GM21423 (cell line): ENCODE data around the gene NTNG1.
"Not testable (repeated sequence)": the region's sequence is repeated elsewhere in the genome, so short reads cannot be mapped to it uniquely, and the experiment has no call there.

Experiments used
- ATAC-seq: cut with Tn5 transposase; IDR thresholded peaks from one replicate; pipeline ENCODE4 v1.9.1; 2021; ENCODE audit warnings: mild to moderate bottlenecking, moderate library complexity; ENCODE audit not compliant: unreplicated experiment

Gene NTNG1

DNA sequence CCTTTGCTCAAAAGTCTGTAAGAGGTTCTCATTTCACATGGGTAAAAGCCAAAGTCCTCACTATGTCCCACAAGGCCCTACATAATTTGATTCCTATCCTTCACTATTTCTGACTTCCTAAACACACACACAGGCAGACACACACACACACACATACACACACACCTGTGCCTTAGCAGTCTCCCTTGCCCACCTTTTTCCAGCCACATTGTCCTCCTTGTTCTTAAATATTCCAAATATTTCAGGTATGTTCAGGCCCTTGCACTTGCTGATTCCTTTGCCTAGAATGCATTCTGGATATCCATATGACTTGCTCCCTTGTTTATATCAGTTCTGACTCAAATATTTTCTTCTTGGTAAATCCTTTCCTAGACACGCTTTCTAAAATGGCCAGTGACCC, 54.6 kb downstream of the NTNG1 start:
- ATAC-seq, result no peak

- peak; percentile 96 for ATAC-seq
Observed at GRCh38 chr1:107196973-107197562, 56.2 kb downstream of the NTNG1 start.

DNA sequence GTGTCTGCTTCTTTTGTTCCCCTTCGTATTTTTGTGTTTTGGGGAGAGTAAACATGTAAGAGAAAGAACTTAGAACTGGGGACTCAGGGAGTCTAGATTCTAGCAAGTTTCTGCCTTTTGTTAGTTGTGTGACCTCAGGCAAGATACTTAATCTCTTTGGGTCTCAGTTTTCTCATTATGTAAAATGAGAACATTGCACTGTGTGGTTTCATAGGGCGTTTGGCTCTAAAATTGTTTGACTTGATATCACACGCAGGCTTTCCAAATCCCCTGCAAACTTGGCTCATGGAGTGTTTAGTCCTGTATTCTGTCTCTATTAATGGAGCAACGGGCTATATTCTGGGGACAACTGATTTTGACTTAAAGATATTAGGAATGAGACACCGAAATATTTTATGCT, 57.7 kb downstream of the NTNG1 start:
- no peak for ATAC-seq

- ATAC-seq, result no peak
Observed at GRCh38 chr1:107200631-107201030, 59.8 kb downstream of the NTNG1 start.

DNA sequence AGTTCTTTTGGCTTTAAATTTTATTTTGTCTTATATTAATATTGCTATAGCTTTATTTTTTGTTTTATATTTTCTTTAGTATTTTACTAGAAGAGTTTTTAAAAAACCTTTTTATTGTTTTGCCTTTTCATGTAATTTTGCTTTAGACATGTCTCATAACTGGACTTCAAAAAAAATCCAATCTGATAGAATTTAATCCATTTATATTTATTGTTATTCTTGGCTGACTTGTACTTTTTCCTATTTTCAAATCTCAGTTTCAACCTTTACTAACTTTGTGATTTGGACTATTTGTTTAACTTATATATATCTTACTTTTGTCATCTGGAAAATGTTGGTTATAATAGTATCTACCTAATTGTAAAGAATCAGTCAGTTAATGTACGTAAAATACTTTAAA, 61.2 kb downstream of the NTNG1 start:
- ATAC-seq, result no peak

- no peak for ATAC-seq
Observed at GRCh38 chr1:107213225-107213624, 72.4 kb downstream of the NTNG1 start.

GRCh38 chr1:107220036-107220435, 79.2 kb downstream of the NTNG1 start:
- ATAC-seq, result no peak

GRCh38 chr1:107225706-107226105, 84.9 kb downstream of the NTNG1 start:
- ATAC-seq, result no peak

- no peak for ATAC-seq
Observed at GRCh38 chr1:107228704-107229371, 88.0 kb downstream of the NTNG1 start.

DNA sequence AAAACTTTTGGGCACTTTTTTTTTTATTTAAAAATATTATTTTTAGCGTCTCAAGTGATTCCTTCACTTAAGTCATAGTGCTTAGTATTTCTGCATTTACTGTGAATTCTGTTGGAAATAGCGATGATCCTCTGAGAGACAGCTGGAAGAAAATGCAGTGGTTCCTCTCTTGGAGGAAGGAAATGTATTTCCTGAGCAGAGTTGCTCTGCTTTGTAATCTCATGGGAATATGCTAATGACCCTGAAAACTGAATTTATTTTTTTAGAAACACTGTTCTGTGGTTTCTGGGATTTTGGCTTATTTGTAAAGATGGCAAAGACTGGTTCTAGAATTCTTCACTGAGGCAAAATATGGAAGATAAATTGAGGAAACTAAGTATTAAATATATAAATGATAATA, 88.9 kb downstream of the NTNG1 start:
- no peak for ATAC-seq

DNA sequence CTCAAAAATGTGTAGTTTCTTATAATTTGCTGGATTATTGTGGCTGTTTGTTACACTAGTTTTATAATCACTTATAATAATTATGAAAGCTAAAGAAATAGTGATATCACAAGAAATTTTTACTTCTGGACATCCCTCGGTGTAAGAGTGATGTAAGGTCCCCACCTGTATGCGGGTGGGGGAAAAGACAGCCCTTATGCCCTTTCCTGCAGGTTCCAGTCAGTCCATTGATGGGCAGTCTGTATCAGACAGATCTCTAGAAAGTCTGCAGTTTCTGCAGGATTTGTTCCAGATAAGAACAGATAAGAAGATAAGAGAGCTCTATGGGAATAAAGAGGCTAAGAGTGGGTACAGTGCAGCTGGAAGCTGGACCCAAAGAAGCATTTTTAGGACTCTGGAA, 89.3 kb downstream of the NTNG1 start:
- ATAC-seq, result no peak

DNA sequence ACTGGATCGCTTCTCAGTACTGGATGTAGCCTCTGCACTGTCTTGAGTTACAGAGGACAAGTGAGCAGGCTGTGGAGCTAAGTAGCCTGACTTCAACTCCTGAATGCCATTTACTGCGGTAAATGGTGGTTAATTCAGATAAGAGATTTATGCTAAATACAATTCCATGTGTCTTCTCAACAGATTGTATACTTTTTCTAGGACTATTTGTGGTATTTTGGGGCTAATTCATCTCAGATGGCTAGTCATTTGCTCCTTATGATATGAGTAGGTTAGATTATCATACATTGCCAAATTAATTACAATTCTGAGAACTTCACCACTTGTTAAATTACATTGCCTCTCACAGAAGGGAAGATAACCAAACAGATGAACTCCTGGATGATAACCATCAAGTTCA, 90.5 kb downstream of the NTNG1 start:
- ATAC-seq, result no peak

- ATAC-seq, result no peak
Observed at GRCh38 chr1:107232426-107232825, 91.6 kb downstream of the NTNG1 start.

- ATAC-seq, result not testable (repeated sequence)
Observed at GRCh38 chr1:107236760-107237159, 95.9 kb downstream of the NTNG1 start.

DNA sequence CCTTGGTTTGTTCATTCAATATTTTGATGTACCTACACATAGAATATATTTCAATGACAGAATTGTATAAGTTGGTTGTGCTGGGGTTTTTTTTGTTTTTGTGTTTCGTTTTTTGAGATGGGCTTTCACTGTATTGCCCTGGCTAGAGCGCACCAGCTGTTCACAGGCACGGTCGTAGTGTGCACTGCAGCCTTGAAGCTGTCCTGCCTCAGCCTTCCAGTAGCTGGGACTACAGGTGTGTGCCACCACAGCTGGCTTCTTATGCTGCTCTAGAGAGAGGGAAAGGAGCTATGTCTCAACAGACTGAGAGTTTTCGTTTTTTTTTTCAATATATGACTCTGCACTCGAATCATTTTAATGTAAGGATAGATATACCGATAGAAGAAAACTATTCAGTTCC, 102.6 kb downstream of the NTNG1 start:
- no peak for ATAC-seq

DNA sequence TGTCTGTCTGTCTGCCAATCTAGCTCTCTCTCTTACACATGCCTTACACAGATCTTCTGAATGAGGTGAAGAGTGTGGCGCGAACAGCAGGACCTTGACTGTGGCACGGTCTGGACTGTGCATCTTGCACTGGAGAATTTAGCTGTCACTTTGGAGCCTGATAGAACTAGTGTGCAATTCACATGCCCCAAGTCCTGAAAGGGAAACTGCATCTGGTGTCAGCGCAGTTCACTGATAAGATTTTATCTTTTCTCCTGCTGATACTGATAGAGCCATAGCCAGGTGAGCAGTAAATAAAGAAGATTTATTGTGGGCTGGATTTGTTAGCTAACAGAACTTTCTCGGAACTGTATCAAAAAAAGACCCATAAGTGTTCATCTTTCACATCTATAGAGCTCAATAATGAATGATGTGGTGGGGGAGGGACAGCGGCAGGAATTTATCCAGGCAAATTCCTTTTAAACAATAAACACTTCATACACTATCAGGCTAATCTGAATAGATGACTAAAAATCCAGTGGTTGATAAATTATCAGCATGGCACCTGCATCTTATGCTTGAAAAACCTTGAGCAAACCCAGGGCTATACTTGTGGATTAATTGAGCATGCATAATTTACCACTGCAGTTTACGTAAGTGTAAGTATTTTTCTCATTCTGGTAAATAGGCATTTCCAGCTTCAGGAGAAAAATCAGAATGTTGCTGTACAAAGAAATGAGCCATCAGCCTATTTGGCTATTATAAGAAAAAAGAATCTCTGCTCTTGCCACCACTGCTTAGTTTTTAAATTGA, 104.1 kb downstream of the NTNG1 start:
- no peak for ATAC-seq

GRCh38 chr1:107246775-107247345, 106.0 kb downstream of the NTNG1 start:
- ATAC-seq, result peak; percentile 52

DNA sequence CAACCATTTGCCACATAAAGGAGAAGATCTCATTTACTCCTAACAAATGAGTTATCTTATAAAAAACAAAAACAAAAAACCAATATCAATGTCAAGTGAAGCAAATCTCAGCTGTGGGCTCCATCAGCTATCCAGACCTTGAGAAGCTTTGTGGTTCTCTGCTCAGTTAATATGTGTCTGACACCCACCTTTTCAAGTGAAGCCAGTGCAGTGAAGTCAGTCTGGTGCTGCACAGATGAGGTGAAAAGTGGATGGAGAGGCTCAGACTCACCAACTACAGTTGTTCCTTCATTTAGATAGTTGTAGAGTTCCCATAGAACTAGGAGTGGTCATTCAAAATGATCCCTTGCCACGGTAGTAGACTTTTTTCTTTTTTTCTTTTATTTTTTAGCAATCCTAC, 106.8 kb downstream of the NTNG1 start:
- ATAC-seq, result no peak

GRCh38 chr1:107250169-107250568, 109.3 kb downstream of the NTNG1 start:
- ATAC-seq, result no peak

DNA sequence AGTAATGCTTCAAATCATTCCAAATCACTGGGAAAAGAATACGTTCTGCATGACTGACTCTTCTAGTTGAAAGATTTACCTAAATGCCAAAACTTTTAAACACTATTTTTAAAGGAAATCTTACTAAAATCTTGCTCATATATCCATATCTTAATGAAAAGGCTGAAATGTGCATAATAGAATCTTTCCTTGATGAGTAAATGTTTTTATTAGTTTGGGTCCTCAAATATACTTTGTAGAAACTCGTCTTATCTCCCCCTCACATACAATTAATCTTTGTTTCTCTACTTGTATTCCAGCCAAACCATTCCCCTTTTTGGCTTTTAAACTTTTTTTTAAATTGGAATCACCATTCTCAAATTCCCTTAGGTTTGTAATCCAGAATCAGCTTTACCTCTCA, 110.2 kb downstream of the NTNG1 start:
- ATAC-seq, result no peak

- ATAC-seq, result no peak
Observed at GRCh38 chr1:107251839-107252238, 111.0 kb downstream of the NTNG1 start.

- ATAC-seq, result no peak
Observed at GRCh38 chr1:107252271-107252670, 111.4 kb downstream of the NTNG1 start.
